ENCODE measurements around the gene DHRS12.

The DHRS12 gene

DNA sequence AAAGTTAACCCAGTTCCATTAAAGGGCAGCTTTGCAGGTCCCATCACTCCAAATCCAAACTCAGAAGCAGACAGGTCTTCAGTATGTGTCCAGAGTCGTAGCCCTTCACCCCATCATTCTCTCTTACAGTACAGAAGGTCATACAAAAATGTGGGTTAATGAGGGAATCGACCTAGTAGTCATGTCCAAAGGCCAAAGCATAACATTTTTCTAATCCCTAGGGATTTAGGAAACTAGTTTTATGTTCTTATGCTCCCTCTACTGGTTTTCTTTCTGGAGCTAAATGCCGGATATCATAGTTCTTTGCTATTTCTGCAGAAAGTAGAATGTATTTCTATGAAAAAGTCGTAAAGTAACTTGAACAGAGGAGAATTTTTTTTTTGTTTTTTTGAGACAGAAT lies 72.2 kb downstream of the DHRS12 start:
- Histone ChIP-seq H3K4me1 (ENCODE audit: insufficient read depth, low read length) (no peaks in the 10 kb centered on the region), H3K79me2 (ENCODE audit: insufficient read depth, low read length) (no peaks in the 10 kb centered on the region), H3K27ac (ENCODE audit: low read length) (no peak overlapping the region), H3K27me3 (ENCODE audit: insufficient read depth, low read length, poor library complexity) (no peaks in the 10 kb centered on the region), H3K9ac (ENCODE audit: low read depth, low read length) (no peak overlapping the region), H3K36me3 (ENCODE audit: insufficient read depth, low read length) (peaks cover 9% of the 10 kb centered on the region; the same call in 1 of the 2 replicates), H4K20me1 (ENCODE audit: insufficient read depth, low read length) (no peaks in the 10 kb centered on the region), H3K9me3 (ENCODE audit: insufficient read depth, low read length, severe bottlenecking) (no peaks in the 10 kb centered on the region), H3K4me2 (ENCODE audit: insufficient read depth, low read length) (no peak overlapping the region), H2AFZ (ENCODE audit: low read depth, low read length) (no peak overlapping the region), H3K4me3 (ENCODE audit: low read depth in 1 of 2, low read length in 2 of 2) (no peak overlapping the region)
- no peak for ATAC-seq (ENCODE audit: insufficient read depth, low read depth)
- TF ChIP-seq EZH2 (IDR thresholded peaks at IDR 0.05; ENCODE audit: borderline replicate concordance, low read depth, low read length, severe bottlenecking), result no peak
- TF ChIP-seq, protein P1, sequence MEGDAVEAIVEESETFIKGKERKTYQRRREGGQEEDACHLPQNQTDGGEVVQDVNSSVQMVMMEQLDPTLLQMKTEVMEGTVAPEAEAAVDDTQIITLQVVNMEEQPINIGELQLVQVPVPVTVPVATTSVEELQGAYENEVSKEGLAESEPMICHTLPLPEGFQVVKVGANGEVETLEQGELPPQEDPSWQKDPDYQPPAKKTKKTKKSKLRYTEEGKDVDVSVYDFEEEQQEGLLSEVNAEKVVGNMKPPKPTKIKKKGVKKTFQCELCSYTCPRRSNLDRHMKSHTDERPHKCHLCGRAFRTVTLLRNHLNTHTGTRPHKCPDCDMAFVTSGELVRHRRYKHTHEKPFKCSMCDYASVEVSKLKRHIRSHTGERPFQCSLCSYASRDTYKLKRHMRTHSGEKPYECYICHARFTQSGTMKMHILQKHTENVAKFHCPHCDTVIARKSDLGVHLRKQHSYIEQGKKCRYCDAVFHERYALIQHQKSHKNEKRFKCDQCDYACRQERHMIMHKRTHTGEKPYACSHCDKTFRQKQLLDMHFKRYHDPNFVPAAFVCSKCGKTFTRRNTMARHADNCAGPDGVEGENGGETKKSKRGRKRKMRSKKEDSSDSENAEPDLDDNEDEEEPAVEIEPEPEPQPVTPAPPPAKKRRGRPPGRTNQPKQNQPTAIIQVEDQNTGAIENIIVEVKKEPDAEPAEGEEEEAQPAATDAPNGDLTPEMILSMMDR (IDR thresholded peaks at IDR 0.05; ENCODE audit: borderline replicate concordance, extremely low read depth, low read length, poor library complexity, severe bottlenecking), result no peak
- no peak for DNase-seq

DNA sequence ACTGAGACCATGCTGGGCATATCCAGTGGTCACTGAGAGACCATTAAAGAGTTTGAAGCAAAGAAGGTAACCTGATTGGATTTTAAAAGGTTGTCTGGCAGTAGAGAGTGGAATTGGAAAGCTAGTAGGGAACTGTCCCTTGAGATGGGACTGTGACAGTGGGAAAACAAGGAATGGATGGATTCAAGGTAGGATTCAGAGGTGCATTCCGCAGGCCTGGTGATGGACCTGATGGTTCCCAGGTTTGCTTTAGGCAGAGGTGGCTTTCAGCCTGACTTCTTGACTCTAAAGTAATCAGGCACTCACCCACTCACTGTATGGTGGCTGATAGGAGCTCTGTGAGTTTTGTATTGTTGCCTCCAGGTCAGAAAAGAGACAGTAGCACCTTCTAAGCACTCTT lies 73.0 kb downstream of the DHRS12 start:
- Histone ChIP-seq H3K27ac (ENCODE audit: low read length) (no peak overlapping the region), H3K4me1 (ENCODE audit: insufficient read depth, low read length) (no peaks in the 10 kb centered on the region), H3K36me3 (ENCODE audit: insufficient read depth, low read length) (peaks cover 9% of the 10 kb centered on the region; the same call in 1 of the 2 replicates), H3K27me3 (ENCODE audit: insufficient read depth, low read length, poor library complexity) (no peaks in the 10 kb centered on the region), H3K9me3 (ENCODE audit: insufficient read depth, low read length, severe bottlenecking) (no peaks in the 10 kb centered on the region), H3K4me3 (ENCODE audit: low read depth in 1 of 2, low read length in 2 of 2) (no peak overlapping the region), H3K9ac (ENCODE audit: low read depth, low read length) (no peak overlapping the region), H2AFZ (ENCODE audit: low read depth, low read length) (no peak overlapping the region), H3K4me2 (ENCODE audit: insufficient read depth, low read length) (no peak overlapping the region), H3K79me2 (ENCODE audit: insufficient read depth, low read length) (no peaks in the 10 kb centered on the region), H4K20me1 (ENCODE audit: insufficient read depth, low read length) (no peaks in the 10 kb centered on the region)
- ATAC-seq (ENCODE audit: insufficient read depth, low read depth) (no peak), DNase-seq (no peak)
- TF ChIP-seq, protein P1 (IDR thresholded peaks at IDR 0.05; ENCODE audit: borderline replicate concordance, extremely low read depth, low read length, poor library complexity, severe bottlenecking), result no peak
- TF ChIP-seq EZH2 (IDR thresholded peaks at IDR 0.05; ENCODE audit: borderline replicate concordance, low read depth, low read length, severe bottlenecking), result no peak

DNA sequence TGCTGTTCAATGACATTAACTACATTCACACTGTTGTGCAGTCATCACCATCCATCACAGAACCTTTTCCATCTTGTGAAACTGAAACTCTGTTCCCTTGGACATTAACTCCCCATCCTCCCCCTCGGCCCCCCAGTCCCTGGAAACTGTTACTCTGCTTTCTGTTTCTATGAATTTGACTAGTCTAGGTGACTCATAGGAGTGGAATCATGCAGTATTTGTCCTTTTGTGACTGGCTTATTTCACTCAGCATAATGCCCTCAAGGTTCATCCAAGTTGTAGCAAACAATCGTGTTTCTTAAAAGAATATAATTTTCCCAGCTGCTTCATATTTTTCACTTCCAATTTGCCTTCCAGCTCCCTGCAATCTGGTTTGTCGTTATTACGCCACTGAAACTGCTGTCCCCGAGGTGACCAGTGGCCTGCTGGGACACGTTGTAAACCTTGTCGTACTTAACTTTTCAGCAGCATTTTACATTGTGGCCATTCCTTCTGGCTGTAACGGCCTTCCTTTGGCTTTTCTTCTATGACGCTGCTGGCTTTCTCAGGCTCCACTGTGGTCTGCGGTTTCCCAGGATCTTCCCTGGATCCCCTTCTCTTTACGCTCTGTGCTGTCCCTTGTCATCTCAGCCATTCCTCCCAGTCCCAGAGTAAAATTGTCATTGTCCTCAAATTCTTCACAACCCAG lies 74.0 kb downstream of the DHRS12 start:
- H3K9ac ChIP-seq (ENCODE audit: low read depth, low read length), result no peak overlapping the region
- no peak overlapping the region for H2AFZ ChIP-seq (ENCODE audit: low read depth, low read length)
- H4K20me1 ChIP-seq (ENCODE audit: insufficient read depth, low read length), result no peaks in the 10 kb centered on the region
- no peak overlapping the region for H3K4me3 ChIP-seq (ENCODE audit: low read depth in 1 of 2, low read length in 2 of 2)
- no peaks in the 10 kb centered on the region for H3K79me2 ChIP-seq (ENCODE audit: insufficient read depth, low read length)
- DNase-seq (no peak), ATAC-seq (ENCODE audit: insufficient read depth, low read depth) (no peak)
- H3K4me2 ChIP-seq (ENCODE audit: insufficient read depth, low read length), result no peak overlapping the region
- no peak overlapping the region for H3K27ac ChIP-seq (ENCODE audit: low read length)
- no peaks in the 10 kb centered on the region for H3K9me3 ChIP-seq (ENCODE audit: insufficient read depth, low read length, severe bottlenecking)
- TF ChIP-seq EZH2 (IDR thresholded peaks at IDR 0.05; ENCODE audit: borderline replicate concordance, low read depth, low read length, severe bottlenecking), result no peak
- TF ChIP-seq, protein P1 (IDR thresholded peaks at IDR 0.05; ENCODE audit: borderline replicate concordance, extremely low read depth, low read length, poor library complexity, severe bottlenecking), result no peak
- H3K4me1 ChIP-seq (ENCODE audit: insufficient read depth, low read length), result no peaks in the 10 kb centered on the region
- peaks cover 9% of the 10 kb centered on the region; the same call in 1 of the 2 replicates for H3K36me3 ChIP-seq (ENCODE audit: insufficient read depth, low read length)
- H3K27me3 ChIP-seq (ENCODE audit: insufficient read depth, low read length, poor library complexity), result no peaks in the 10 kb centered on the region

All from DND-41 (cell line).